GM21717 (cell line): ENCODE results near the gene SLC6A17.

Source experiments
- ATAC-seq: cut with Tn5 transposase; IDR thresholded peaks from one replicate; pipeline ENCODE4 v1.9.1; 2021; ENCODE audit warnings: mild to moderate bottlenecking, moderate library complexity; ENCODE audit not compliant: unreplicated experiment

The SLC6A17 gene

GRCh38 chr1:110200666-110201065 is 50.4 kb downstream of the SLC6A17 start:
- no peak for ATAC-seq

GRCh38 chr1:110201157-110201825 is 51.0 kb downstream of the SLC6A17 start:
- no peak for ATAC-seq

- no peak for ATAC-seq
Measured at GRCh38 chr1:110203021-110203661, 52.8 kb downstream of the SLC6A17 start.

GRCh38 chr1:110205156-110205555 is 54.9 kb downstream of the SLC6A17 start:
- ATAC-seq = no peak

GRCh38 chr1:110205591-110206155 is 55.4 kb downstream of the SLC6A17 start:
- ATAC-seq = no peak

- ATAC-seq = no peak
Measured at GRCh38 chr1:110206261-110206920, 56.1 kb downstream of the SLC6A17 start.

- ATAC-seq = no peak
Measured at GRCh38 chr1:110207831-110208230, 57.5 kb downstream of the SLC6A17 start.

GRCh38 chr1:110208916-110209645 is 58.8 kb downstream of the SLC6A17 start:
- ATAC-seq = no peak

- peak; percentile 72 for ATAC-seq
Measured at GRCh38 chr1:110209715-110210603, 59.7 kb downstream of the SLC6A17 start, which contains the start of gene KCNC4. Gene KCNC4 (plus strand): TSS chr1:110210314. CDS start chr1:110211500, 1,186 bp downstream.

GRCh38 chr1:110210604-110211495 is 60.6 kb downstream of the SLC6A17 start:
- no peak for ATAC-seq

- no peak for ATAC-seq
Measured at GRCh38 chr1:110211496-110212168, 61.3 kb downstream of the SLC6A17 start.

GRCh38 chr1:110212169-110213142 is 62.2 kb downstream of the SLC6A17 start:
- ATAC-seq = no peak

GRCh38 chr1:110213143-110213540 is 62.8 kb downstream of the SLC6A17 start:
- no peak for ATAC-seq

GRCh38 chr1:110214454-110215404 is 64.4 kb downstream of the SLC6A17 start:
- no peak for ATAC-seq

- no peak for ATAC-seq
Measured at GRCh38 chr1:110215621-110216515, 65.6 kb downstream of the SLC6A17 start.
